NK-92 (cell line): ENCODE results near the gene CDH23.

Experiments used
- DNase-seq: peaks from one replicate; lab custom pipeline; 2025; ENCODE audit not compliant: unreplicated experiment; lab: John Stamatoyannopoulos, UW

Gene CDH23

GRCh38 chr10:71632896-71633600, 236.3 kb downstream of the CDH23 start:
- DNase-seq, result no peak

DNA sequence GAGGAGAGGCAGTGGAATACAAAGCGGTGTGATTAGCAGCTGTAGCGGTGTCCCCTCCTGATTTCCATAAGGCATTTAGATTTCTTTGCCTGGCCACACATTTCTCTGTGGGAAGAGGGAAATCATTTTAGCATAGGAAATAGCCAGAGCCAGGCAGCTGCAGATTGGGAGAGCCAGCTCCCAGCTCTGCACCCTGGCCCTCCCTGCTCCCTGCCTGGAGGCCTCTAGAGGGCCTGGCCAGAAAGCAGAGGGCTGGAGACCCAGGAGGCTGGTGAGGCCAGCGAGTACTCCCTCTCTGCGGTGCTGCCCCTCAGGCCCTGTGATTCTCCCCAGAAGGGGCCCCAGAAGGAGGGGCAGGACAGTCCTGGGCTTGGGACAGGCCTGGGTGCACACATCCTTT, 237.2 kb downstream of the CDH23 start:
- DNase-seq, result no peak

GRCh38 chr10:71634531-71635164, 237.9 kb downstream of the CDH23 start:
- DNase-seq, result no peak

- no peak for DNase-seq
These were observed 238.6 kb downstream of the CDH23 start for GRCh38 chr10:71635251-71635866.

- DNase-seq, result no peak
These were observed 239.1 kb downstream of the CDH23 start for GRCh38 chr10:71635867-71636266.

- no peak for DNase-seq
These were observed 239.9 kb downstream of the CDH23 start for GRCh38 chr10:71636588-71636987.

DNA sequence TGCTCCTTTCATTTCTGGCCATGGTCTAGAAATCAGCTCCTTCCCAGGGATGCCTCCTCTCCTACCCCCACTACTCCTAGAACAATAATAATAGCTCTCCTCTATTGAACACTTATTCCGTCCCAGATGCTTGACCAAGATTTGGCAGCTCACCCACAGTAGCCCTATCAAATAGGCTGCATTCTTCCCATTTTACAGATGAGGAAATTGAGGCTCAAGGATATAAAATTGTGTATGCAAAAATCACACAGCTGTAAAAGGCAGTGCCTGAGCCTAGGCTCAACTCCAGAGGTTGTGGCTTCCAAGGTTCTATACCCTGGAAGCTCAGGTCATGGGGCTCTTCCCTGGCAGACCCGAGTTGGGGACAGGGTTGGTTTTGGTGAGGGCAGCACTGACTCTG, 240.6 kb downstream of the CDH23 start:
- no peak for DNase-seq

DNA sequence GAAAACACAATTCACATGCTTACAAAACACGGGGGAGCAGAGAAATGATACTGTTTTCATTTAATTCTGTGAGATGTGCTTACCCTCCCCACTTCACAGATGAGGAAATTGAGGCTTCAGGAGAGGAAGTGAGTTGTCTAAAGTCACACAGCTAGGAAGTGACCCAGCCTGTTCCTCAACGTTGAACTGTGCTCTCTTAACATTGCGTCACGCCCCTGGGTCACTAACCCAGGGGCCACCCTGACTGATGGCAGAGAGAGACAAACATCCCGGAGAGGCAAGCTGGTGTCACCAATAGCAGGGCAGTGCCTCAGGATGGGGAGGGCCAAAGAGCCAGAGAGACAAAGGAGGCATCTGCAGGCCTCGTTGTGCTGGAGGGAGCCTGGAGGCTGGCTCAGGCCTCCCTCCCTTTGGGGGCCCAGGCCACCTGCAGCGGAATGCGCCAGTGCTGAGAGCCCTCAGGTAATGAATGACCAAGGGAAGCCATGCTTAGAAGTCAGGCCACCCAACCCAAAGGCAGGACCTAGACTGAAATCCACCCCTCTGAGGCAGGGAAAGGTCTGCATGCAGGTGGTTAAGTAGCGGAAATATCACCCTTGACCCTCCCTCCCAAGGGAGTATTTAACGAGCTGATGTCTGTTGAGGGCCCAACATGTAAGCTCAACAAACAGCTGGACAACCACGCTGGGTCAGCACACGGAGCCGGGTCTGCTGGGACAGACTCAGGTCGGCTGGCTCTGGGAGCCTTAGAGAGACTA, 241.5 kb downstream of the CDH23 start:
- no peak for DNase-seq

DNA sequence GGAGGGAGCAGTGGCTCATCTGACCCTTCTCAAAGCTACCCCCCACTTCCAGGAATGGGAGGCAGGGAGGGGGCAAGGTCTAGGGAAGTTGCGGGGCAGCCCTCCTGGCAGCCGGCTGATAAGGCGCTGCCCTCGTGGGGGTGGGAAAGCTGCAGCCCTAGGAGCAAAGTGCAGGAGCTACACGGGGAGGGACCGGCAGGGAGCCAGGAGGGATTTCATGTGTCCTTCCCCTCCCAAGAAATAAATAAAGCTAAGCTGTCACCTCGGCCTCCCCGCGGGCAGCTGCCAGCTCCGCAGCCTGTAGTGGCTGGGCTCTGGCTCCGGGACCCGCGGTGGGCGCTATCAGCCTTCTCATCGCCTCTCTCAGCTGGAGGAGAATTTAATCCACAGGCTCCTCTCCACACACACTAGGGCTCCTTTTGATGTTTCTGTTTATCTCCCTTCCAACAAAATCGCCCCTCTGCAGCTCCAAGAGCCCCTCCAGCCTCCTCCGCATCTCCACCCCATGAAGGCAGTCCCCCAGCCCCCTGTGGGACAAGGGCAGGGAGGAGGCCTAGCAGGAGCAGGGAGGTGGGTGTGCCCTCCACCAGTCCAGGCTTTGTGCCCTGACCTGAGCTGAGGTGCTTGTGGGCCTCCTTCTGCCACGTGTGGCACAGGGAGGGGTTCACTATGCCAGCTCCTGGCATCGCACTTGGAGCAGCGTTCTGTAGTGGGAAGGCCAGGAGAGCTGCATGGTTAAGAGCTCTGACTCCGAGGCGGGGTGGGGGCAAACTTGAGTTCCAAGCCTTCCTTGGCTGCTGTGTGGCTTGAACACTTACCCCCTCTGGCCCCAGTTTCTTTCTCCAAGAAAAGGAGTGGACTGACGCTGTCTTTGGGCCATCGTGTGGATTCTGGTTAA, 242.4 kb downstream of the CDH23 start:
- no peak for DNase-seq

- no peak for DNase-seq
These were observed 243.9 kb downstream of the CDH23 start for GRCh38 chr10:71640607-71641006.

- no peak for DNase-seq
These were observed 244.7 kb downstream of the CDH23 start for GRCh38 chr10:71641449-71641848.

DNA sequence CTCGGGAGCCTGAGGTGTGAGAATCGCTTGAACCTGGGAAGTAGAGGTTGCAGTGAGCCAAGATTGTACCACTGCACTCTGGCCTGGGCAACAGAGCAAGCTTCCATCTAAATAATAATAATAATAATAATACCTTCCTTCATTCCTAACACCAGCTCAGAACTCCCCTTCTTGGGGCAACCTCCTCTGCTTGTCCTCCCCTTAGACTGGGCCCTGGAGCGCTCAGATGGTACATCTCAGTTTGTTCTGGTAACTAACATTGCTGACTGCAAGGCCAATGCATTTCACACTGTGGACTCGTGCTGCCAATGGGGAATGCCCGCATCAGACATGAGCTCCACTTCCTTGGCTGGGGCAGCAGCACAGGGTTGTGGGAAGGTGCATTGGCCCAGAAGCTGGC, 245.3 kb downstream of the CDH23 start:
- no peak for DNase-seq

DNA sequence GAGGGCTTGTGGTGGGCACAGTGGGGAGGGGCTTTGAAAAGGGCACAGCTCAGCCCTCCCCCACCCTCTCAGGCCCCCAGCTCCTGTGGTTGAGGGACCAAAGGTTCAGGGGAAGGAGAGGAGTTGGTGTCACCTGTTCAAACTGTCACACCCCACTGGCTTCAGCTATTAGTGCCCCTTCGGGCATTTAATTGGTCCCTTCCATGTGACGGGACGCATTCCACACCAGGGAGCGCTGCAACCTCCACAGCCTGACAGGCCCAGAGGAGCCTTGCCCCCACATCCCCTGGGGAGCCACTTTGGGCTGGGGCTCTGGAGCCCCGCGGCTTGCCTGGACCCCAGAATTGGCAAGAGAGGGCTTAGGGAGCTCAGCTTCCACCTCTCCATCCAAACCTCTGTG, 247.2 kb downstream of the CDH23 start:
- no peak for DNase-seq

GRCh38 chr10:71644307-71645180, 247.8 kb downstream of the CDH23 start:
- DNase-seq, result no peak

- DNase-seq, result no peak
These were observed 248.5 kb downstream of the CDH23 start for GRCh38 chr10:71645185-71645584.

DNA sequence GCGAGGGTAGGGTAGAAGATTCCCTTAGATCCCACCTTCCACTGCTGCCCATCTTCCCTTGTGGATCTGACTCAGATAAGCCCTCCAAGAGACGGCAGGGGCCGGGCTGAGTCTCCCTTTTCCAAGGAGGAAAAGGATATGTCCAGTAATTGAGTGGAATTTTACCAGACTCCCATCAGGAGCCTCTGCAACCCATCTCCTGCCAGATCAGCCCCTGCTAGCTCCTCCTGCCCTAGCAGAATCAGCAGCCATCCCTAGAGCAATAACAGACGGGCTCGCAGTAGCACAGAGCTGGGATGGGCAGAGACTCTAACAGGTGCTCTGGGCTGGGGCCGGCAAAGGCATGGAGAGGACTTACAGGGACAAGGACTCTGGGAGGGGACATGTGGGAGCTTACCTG, 249.3 kb downstream of the CDH23 start:
- no peak for DNase-seq

DNA sequence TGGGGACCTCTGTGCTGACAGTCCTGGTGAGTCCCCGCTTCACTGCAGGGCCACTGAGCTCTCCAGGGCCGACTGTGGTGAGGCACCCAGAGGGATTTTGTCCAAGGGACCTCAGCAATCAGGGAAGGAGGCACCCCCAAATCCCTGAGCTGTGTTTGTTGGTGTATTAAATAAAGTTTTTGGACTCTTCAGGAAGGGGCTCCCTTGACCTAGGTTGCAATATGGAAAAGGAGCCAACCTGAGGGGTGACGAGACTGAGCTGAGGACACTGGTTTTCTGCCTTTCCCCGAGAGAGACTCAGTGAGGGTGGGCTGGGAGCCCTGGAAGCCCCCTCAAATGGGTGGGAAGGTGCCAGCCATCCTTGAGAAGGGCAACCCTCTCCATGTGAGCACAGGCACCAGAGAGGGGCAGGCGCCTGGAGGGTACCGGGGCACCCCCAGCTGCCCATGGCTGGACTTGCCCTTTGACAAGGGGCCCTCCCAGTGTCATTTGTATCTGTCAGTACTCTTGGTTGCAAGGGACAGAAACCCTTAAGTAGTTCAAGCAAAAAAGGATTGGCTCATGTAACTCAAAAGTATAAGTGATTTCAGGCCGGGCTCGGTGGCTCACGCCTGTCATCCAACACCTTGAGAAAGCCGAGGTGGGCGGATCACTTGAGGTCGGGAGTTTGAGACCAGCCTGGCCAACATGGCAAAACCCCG, 250.0 kb downstream of the CDH23 start:
- DNase-seq, result no peak

- DNase-seq, result no peak
These were observed 251.0 kb downstream of the CDH23 start for GRCh38 chr10:71647526-71648253.
